Bronchial epithelial cell (primary cell): ENCODE results near the gene GRN. TPM values are rescaled to one million over a fixed set of nuclear protein-coding genes. Genes with fewer than 3 reads are reported as not detected.

ENCODE experiments used
- DNase-seq: peaks from one replicate; pipeline ENCODE4 v3.0.0-alpha.2; 2010; ENCODE audit warnings: low read depth
- FAIRE-seq: peaks from 2 replicates; lab custom pipeline; 2011; peaks lifted over from hg19 to GRCh38; lab: Jason Lieb, UNC
- H3K27me3 ChIP-seq: 2 replicates; pipeline ENCODE4 v1.5.1; 2011; ENCODE audit warnings: low read length; ENCODE audit not compliant: control insufficient read depth, insufficient read depth
- H3K36me3 ChIP-seq: 2 replicates; pipeline ENCODE4 v1.5.1; 2011; ENCODE audit warnings: low read length; ENCODE audit not compliant: control insufficient read depth, insufficient read depth
- H3K4me3 ChIP-seq: 2 replicates; pipeline ENCODE4 v1.5.1; 2011; ENCODE audit warnings: mild to moderate bottlenecking, low read depth, low read length, control low read depth
- total RNA-seq: library from RNA; depleted of rRNA; stranded (reverse); fragments of >200 nt; gene quantifications from 2 replicates; pipeline ENCODE4 v1.2.1, GENCODE V29; 2014
- TF ChIP-seq, protein P1 (sequence below): IDR thresholded peaks from 2 replicates; pipeline ENCODE4 v1.5.1; 2011; ENCODE audit warnings: mild to moderate bottlenecking, moderate library complexity, low read length, control low read depth, inconsistent platforms; ENCODE audit not compliant: insufficient read depth, severe bottlenecking

GRN gene
- total RNA-seq, 1 donor from 2014 or later = 200 TPM

DNA sequence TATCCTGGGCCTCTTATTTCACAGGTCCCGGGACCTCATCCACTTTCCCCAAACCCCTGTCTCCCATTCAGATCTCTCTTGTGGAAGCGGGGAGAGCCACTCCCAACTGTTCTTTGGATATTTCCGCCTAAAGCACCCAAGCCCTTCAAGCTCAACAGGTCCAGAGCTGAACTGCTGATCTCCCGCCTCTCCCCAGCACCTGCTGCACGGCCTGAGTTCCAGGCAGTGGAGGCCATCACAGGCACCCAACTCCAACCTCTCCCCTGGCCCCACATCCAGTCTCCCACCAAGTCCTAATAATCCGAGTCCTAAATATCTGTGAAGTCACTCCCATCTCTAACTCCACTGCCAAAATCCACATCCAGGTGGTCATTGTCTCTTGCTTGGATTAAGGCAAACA is 37.8 kb downstream of the GRN start:
- Histone ChIP-seq H3K36me3 (no peaks in the 10 kb centered on the region), H3K4me3 (no peak overlapping the region), H3K27me3 (peaks cover 8% of the 10 kb centered on the region)
- TF ChIP-seq, protein P1, sequence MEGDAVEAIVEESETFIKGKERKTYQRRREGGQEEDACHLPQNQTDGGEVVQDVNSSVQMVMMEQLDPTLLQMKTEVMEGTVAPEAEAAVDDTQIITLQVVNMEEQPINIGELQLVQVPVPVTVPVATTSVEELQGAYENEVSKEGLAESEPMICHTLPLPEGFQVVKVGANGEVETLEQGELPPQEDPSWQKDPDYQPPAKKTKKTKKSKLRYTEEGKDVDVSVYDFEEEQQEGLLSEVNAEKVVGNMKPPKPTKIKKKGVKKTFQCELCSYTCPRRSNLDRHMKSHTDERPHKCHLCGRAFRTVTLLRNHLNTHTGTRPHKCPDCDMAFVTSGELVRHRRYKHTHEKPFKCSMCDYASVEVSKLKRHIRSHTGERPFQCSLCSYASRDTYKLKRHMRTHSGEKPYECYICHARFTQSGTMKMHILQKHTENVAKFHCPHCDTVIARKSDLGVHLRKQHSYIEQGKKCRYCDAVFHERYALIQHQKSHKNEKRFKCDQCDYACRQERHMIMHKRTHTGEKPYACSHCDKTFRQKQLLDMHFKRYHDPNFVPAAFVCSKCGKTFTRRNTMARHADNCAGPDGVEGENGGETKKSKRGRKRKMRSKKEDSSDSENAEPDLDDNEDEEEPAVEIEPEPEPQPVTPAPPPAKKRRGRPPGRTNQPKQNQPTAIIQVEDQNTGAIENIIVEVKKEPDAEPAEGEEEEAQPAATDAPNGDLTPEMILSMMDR = no peak
- FAIRE-seq = no peak
- DNase-seq = no peak

DNA sequence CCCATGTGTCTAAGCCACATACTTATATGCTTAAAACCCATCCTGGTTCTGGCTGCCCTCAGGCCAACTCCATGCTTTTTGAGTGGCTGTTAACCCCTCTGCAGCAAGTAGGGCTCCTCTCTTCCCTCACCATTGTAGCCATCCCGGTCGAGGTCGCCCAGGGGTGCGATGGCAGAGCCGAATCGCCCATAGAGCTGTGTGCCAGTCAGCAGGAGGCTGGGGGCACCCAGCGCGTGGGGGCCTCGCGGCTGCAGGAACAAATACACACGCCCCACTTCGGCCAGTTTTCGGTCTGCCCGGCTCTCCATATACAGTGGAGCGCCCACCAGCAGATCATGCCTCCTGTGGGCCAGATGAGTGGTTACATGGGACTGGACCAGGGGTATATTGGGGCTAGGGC is 38.3 kb downstream of the GRN start:
- TF ChIP-seq, protein P1 = no peak
- H3K4me3 ChIP-seq = no peak overlapping the region
- DNase-seq (no peak), FAIRE-seq (no peak)
- H3K36me3 ChIP-seq = no peaks in the 10 kb centered on the region
- peaks cover 8% of the 10 kb centered on the region for H3K27me3 ChIP-seq

DNA sequence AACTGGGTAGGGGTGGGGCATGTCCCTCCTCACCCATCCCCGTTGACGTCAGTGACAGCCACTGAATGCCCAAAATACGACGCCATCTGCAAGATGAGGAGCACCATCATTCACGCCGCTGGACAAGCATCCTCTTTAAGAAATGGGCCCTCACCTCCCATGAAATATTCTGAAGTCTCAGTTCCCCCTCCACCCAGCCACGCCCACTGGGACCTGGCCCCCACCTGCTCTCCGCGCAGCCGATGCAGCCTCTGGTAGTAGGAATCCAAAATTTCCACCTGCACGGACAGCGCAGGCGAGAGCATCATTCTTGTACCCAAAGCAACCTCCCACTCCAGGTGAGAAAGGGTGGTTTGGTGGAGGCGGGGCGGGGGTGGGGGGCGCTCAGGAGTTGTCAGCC is 38.8 kb downstream of the GRN start:
- TF ChIP-seq, protein P1 = no peak
- no peak overlapping the region for H3K4me3 ChIP-seq
- FAIRE-seq = peak; percentile 55
- peaks cover 8% of the 10 kb centered on the region for H3K27me3 ChIP-seq
- no peaks in the 10 kb centered on the region for H3K36me3 ChIP-seq
- DNase-seq = no peak

DNA sequence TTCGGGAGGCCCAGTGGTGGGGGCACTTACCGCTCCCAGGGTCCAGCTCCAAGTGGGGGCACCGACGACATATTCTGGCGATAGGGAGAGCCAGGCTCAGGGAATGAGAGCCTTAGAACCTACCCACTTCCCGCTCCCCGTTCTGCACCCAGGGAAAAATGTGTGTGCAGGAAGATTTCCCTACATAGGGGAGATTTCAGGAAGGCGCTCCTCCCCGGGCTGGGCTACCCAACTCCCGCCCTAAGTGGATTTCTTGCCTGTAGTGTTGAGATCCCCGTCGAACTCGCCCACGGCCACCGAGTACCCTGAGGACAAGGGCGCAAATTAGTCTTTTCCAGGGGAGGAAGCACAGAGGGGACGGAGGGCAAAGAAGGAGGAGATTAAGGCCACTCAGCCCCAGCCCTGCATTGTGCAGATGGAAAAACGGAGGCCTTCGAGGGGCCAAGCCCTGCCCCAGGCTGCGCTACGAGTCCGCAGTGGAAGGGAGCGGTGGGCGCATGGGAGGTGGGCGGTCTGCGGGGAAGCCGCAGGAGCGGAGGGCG is 39.2 kb downstream of the GRN start:
- no peak for FAIRE-seq
- no peak for DNase-seq
- Histone ChIP-seq H3K36me3 (no peaks in the 10 kb centered on the region), H3K4me3 (no peak overlapping the region), H3K27me3 (peaks cover 8% of the 10 kb centered on the region)
- TF ChIP-seq, protein P1 = no peak

DNA sequence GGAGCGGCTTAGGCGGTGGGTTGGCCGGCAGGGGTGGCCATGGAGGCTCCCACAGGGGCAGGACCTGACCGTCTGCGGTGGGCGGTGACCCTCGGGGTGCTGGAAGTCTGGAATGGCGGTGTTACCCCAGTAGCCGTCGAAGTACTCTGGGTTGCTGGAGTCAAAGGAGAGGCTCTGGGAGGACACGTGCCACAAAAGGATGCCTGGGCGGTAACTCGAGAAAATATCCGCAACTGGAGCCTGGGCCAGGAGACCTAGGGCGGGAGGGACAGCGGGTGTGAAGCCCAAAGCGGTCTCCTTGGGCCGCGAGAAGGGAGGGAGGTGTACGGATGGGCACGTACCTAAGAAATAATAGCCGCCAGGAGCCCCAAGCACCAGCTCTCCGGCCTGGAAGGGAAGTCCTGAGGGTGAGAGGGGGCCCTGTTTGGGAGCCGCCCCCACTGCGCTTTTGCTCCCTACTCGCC is 39.8 kb downstream of the GRN start:
- no peak for DNase-seq
- TF ChIP-seq, protein P1 = no peak

More for the DNA sequence above, 39.8 kb downstream of the GRN start:
- peaks cover 8% of the 10 kb centered on the region for H3K27me3 ChIP-seq
- H3K36me3 ChIP-seq = no peaks in the 10 kb centered on the region
- H3K4me3 ChIP-seq = peak overlapping the region; percentile 47
- FAIRE-seq = no peak
